ENCODE data around the gene RAP1B.

DNA sequence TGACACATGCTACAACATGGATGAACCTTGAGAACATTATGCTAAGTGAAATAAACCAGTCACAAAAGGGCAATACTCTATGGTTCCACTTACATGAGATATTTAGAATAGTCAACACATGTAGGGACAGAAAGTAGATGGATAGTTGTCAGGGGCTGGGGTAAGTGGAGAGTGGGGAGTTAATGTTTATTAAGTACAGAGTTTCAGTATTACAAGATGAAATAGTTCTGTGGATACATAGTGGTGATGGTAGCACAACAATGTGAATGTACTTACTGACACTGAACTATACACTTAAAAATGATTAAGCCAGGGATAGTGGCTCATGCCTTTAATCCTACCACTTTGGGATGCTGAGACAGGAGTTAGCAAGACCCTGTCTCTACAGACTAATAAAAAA, 84.8 kb downstream of the RAP1B start:
- TF ChIP-seq, protein P1, sequence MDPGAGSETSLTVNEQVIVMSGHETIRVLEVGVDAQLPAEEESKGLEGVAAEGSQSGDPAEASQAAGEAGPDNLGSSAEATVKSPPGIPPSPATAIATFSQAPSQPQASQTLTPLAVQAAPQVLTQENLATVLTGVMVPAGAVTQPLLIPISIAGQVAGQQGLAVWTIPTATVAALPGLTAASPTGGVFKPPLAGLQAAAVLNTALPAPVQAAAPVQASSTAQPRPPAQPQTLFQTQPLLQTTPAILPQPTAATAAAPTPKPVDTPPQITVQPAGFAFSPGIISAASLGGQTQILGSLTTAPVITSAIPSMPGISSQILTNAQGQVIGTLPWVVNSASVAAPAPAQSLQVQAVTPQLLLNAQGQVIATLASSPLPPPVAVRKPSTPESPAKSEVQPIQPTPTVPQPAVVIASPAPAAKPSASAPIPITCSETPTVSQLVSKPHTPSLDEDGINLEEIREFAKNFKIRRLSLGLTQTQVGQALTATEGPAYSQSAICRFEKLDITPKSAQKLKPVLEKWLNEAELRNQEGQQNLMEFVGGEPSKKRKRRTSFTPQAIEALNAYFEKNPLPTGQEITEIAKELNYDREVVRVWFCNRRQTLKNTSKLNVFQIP (CRISPR knock-in tag; IDR thresholded peaks at IDR 0.05; ENCODE audit: borderline replicate concordance, low read depth), result no peak
- TF ChIP-seq, protein P2, sequence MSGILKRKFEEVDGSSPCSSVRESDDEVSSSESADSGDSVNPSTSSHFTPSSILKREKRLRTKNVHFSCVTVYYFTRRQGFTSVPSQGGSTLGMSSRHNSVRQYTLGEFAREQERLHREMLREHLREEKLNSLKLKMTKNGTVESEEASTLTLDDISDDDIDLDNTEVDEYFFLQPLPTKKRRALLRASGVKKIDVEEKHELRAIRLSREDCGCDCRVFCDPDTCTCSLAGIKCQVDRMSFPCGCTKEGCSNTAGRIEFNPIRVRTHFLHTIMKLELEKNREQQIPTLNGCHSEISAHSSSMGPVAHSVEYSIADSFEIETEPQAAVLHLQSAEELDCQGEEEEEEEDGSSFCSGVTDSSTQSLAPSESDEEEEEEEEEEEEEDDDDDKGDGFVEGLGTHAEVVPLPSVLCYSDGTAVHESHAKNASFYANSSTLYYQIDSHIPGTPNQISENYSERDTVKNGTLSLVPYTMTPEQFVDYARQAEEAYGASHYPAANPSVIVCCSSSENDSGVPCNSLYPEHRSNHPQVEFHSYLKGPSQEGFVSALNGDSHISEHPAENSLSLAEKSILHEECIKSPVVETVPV (CRISPR knock-in tag; IDR thresholded peaks at IDR 0.05), result no peak
- TF ChIP-seq BACH2 (CRISPR knock-in tag; IDR thresholded peaks at IDR 0.05; ENCODE audit: borderline replicate concordance), result no peak
- TF ChIP-seq, protein P3, sequence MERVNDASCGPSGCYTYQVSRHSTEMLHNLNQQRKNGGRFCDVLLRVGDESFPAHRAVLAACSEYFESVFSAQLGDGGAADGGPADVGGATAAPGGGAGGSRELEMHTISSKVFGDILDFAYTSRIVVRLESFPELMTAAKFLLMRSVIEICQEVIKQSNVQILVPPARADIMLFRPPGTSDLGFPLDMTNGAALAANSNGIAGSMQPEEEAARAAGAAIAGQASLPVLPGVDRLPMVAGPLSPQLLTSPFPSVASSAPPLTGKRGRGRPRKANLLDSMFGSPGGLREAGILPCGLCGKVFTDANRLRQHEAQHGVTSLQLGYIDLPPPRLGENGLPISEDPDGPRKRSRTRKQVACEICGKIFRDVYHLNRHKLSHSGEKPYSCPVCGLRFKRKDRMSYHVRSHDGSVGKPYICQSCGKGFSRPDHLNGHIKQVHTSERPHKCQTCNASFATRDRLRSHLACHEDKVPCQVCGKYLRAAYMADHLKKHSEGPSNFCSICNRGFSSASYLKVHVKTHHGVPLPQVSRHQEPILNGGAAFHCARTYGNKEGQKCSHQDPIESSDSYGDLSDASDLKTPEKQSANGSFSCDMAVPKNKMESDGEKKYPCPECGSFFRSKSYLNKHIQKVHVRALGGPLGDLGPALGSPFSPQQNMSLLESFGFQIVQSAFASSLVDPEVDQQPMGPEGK (CRISPR knock-in tag; IDR thresholded peaks at IDR 0.05; ENCODE audit: borderline replicate concordance), result no peak
- no peak for TF ChIP-seq OSR1 (CRISPR knock-in tag; IDR thresholded peaks at IDR 0.05)
- TF ChIP-seq RARB (CRISPR knock-in tag; IDR thresholded peaks at IDR 0.05), result no peak
- no peak for TF ChIP-seq ARNTL (CRISPR knock-in tag; IDR thresholded peaks at IDR 0.05; ENCODE audit: borderline replicate concordance, low read depth)
- no peak for TF ChIP-seq GLIS3 (CRISPR knock-in tag; IDR thresholded peaks at IDR 0.05)
- TF ChIP-seq, protein P4, sequence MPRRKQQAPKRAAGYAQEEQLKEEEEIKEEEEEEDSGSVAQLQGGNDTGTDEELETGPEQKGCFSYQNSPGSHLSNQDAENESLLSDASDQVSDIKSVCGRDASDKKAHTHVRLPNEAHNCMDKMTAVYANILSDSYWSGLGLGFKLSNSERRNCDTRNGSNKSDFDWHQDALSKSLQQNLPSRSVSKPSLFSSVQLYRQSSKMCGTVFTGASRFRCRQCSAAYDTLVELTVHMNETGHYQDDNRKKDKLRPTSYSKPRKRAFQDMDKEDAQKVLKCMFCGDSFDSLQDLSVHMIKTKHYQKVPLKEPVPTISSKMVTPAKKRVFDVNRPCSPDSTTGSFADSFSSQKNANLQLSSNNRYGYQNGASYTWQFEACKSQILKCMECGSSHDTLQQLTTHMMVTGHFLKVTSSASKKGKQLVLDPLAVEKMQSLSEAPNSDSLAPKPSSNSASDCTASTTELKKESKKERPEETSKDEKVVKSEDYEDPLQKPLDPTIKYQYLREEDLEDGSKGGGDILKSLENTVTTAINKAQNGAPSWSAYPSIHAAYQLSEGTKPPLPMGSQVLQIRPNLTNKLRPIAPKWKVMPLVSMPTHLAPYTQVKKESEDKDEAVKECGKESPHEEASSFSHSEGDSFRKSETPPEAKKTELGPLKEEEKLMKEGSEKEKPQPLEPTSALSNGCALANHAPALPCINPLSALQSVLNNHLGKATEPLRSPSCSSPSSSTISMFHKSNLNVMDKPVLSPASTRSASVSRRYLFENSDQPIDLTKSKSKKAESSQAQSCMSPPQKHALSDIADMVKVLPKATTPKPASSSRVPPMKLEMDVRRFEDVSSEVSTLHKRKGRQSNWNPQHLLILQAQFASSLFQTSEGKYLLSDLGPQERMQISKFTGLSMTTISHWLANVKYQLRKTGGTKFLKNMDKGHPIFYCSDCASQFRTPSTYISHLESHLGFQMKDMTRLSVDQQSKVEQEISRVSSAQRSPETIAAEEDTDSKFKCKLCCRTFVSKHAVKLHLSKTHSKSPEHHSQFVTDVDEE (CRISPR knock-in tag; IDR thresholded peaks at IDR 0.05), result no peak
- TF ChIP-seq ZNF70 (CRISPR knock-in tag; IDR thresholded peaks at IDR 0.05), result no peak
- TF ChIP-seq ZC3H10 (CRISPR knock-in tag; IDR thresholded peaks at IDR 0.05), result no peak
- TF ChIP-seq PPARA (CRISPR knock-in tag; IDR thresholded peaks at IDR 0.05; ENCODE audit: borderline replicate concordance), result no peak
- TF ChIP-seq ZFP3 (CRISPR knock-in tag; IDR thresholded peaks at IDR 0.05), result no peak
- TF ChIP-seq CSDC2 (CRISPR knock-in tag; IDR thresholded peaks at IDR 0.05), result no peak

Measured in SK-N-SH treated with all-trans-retinoic acid at 6 μM for 48 hours (cell line).